T-cell (primary cell): ENCODE results near the gene ALDH3B1. TPM values are rescaled to one million over a fixed set of nuclear protein-coding genes. Genes with fewer than 3 reads are reported as not detected.

Source experiments
- ATAC-seq, 4 experiments: fragments of 200-7000 bp in 3 of 4; fragments of 150-1000 bp in 1 of 4; cut with Tn5 transposase; replicated peaks in 1 of 4; 1 replicate in 3 of 4; 2 replicates in 1 of 4; pipeline ENCODE4 v1.10.0; 2021; ENCODE audit warnings: moderate library complexity in 3 of 4, mild to moderate bottlenecking in 2 of 4, moderate number of reproducible peaks in 1 of 4
- CTCF ChIA-PET, 2 donors: fragments of 300-600 bp; sonication (Branson Sonifier 250); formaldehyde crosslinking; loops; one replicate each; lab custom pipeline; 2022; ENCODE audit warnings: antibody characterized with exemption in 2 of 2; lab: Charles Lee
- POLR2A ChIA-PET, 2 donors: fragments of 300-600 bp; sonication (Branson Sonifier 250); formaldehyde crosslinking; loops; one replicate each; lab custom pipeline; 2022; ENCODE audit warnings: antibody characterized with exemption in 2 of 2; lab: Charles Lee
- DNase-seq, 35 experiments: peaks; one replicate each; pipeline versions ENCODE4 v3.0.0 to v3.0.0-alpha.2; 2013 to 2023
- H3K27ac ChIP-seq: one replicate; pipeline ENCODE4 v1.5.1; 2013; ENCODE audit warnings: low read length
- H3K27me3 ChIP-seq, 2 experiments: replicated peaks in 1 of 2; 1 replicate in 1 of 2; 2 replicates in 1 of 2; pipeline versions ENCODE4 v1.6.1 to v1.7.0; 2013; ENCODE audit warnings: low read length in 1 of 2, mixed read lengths in 1 of 2; ENCODE audit not compliant: control insufficient read depth in 2 of 2, insufficient read depth in 2 of 2; ENCODE audit errors: extremely low read depth in 1 of 2
- H3K36me3 ChIP-seq, 2 donors: 1 replicate in 1 of 2; 2 replicates in 1 of 2; pipeline versions ENCODE4 v1.6.1 to v1.7.0; 2013; ENCODE audit warnings: low read length in 1 of 2; ENCODE audit not compliant: control insufficient read depth in 2 of 2, insufficient read depth in 1 of 2; ENCODE audit errors: extremely low read depth in 1 of 2
- H3K4me1 ChIP-seq, 2 experiments: 1 replicate in 1 of 2; 2 replicates in 1 of 2; pipeline versions ENCODE4 v1.6.1 to v1.7.0; 2013; ENCODE audit warnings: low read length in 2 of 2, mixed read lengths in 1 of 2; ENCODE audit not compliant: insufficient read depth in 2 of 2, control insufficient read depth in 1 of 2; ENCODE audit errors: extremely low read depth in 1 of 2
- H3K4me3 ChIP-seq, 2 donors: 1 replicate in 1 of 2; 2 replicates in 1 of 2; pipeline versions ENCODE4 v1.5.1 to v1.7.0; 2013; ENCODE audit warnings: mild to moderate bottlenecking in 2 of 2, low read length in 1 of 2, moderate library complexity in 1 of 2; ENCODE audit not compliant: control insufficient read depth in 1 of 2; ENCODE audit errors: extremely low read depth in 1 of 2
- H3K9me3 ChIP-seq: 2 replicates; pipeline ENCODE4 v1.7.0; 2013
- H3K27ac Mint-ChIP-seq, 2 donors: one replicate each; pipeline ENCODE4 v1.8.0; 2020 to 2021; ENCODE audit warnings: mild to moderate bottlenecking in 2 of 2, mixed read lengths in 2 of 2
- H3K27me3 Mint-ChIP-seq, 2 donors: one replicate each; pipeline ENCODE4 v1.8.0; 2021 to 2022; ENCODE audit warnings: mixed read lengths in 2 of 2
- H3K36me3 Mint-ChIP-seq: one replicate; pipeline ENCODE4 v1.8.0; 2021; ENCODE audit warnings: mixed read lengths
- H3K4me1 Mint-ChIP-seq, 3 donors: one replicate each; pipeline ENCODE4 v1.8.0; 2020 to 2022; ENCODE audit warnings: mixed read lengths in 3 of 3, mild to moderate bottlenecking in 1 of 3
- H3K4me3 Mint-ChIP-seq, 3 donors: one replicate each; pipeline ENCODE4 v1.8.0; 2020 to 2022; ENCODE audit warnings: mild to moderate bottlenecking in 3 of 3, mixed read lengths in 3 of 3, moderate library complexity in 3 of 3
- H3K9me3 Mint-ChIP-seq, 3 donors: one replicate each; pipeline ENCODE4 v1.8.0; 2020 to 2022; ENCODE audit warnings: mixed read lengths in 3 of 3
- WGBS: methylation state at CpG from one replicate; pipeline ENCODE4 v1.1.5; 2013; ENCODE audit warnings: missing lambda C conversion rate; ENCODE audit not compliant: insufficient coverage; 5-methylcytosine and 5-hydroxymethylcytosine counted together
- total RNA-seq, 35 experiments: library from RNA in 6 of 35; stranded (reverse) in 6 of 35; fragments of 120-200 nt in 1 of 35; gene quantifications; one replicate each; pipeline versions ENCODE4 v1.2.1 to v1.2.4 and lab custom pipeline; 2013 to 2026

ALDH3B1 gene
- total RNA-seq, 5 donors from 2014 or later (not counting 1 experiment from before 2014, with no cell fraction given): 0.20 to 0.53 (median 0.25) TPM

GRCh38 chr11:68048681-68049508 is 38.8 kb downstream of the ALDH3B1 start:
- Histone ChIP-seq H3K27ac (no peak overlapping the region), H3K9me3 (no peaks in the 10 kb centered on the region), H3K27me3 (no peaks in the 10 kb centered on the region), H3K36me3 (peaks cover 34 to 76% of the 10 kb centered on the region in 2 donors), H3K4me3 (no peak overlapping the region), H3K4me1 (no peaks in the 10 kb centered on the region)
- ChIA-PET POLR2A (no interaction called here), CTCF (no interaction called here)
- Mint-ChIP-seq H3K4me3 (no peak overlapping the region), H3K36me3 (peaks cover 16% of the 10 kb centered on the region), H3K27me3 (no peaks in the 10 kb centered on the region), H3K4me1 (no peaks in the 10 kb centered on the region), H3K9me3 (no peaks in the 10 kb centered on the region), H3K27ac (no peak overlapping the region)
- 95% methylated on average over 34 of the region's 35 CpGs for WGBS
- DNase-seq (no peak), ATAC-seq (no peak)

- DNase-seq (no peak), ATAC-seq (no peak)
- Histone ChIP-seq H3K4me3 (no peak overlapping the region), H3K27ac (no peak overlapping the region), H3K9me3 (no peaks in the 10 kb centered on the region), H3K4me1 (no peaks in the 10 kb centered on the region), H3K27me3 (no peaks in the 10 kb centered on the region), H3K36me3 (peaks cover 34 to 67% of the 10 kb centered on the region in 2 donors)
- Mint-ChIP-seq H3K4me1 (no peaks in the 10 kb centered on the region), H3K9me3 (no peaks in the 10 kb centered on the region), H3K4me3 (no peak overlapping the region), H3K27ac (no peak overlapping the region), H3K27me3 (no peaks in the 10 kb centered on the region), H3K36me3 (peaks cover 16% of the 10 kb centered on the region)
- WGBS: 96% methylated on average over 34 of the region's 40 CpGs
- ChIA-PET POLR2A (no interaction called here), CTCF (no interaction called here)
Measured at GRCh38 chr11:68049509-68050370, 39.6 kb downstream of the ALDH3B1 start.

- Mint-ChIP-seq H3K27me3 (no peaks in the 10 kb centered on the region), H3K4me3 (no peak overlapping the region), H3K27ac (no peak overlapping the region), H3K4me1 (no peaks in the 10 kb centered on the region), H3K9me3 (no peaks in the 10 kb centered on the region), H3K36me3 (peaks cover 16% of the 10 kb centered on the region)
- H3K4me1 ChIP-seq: no peaks in the 10 kb centered on the region
- 97% methylated on average over 17 of the region's 18 CpGs for WGBS
- peaks cover 34 to 61% of the 10 kb centered on the region in 2 donors for H3K36me3 ChIP-seq
- DNase-seq (no peak), ATAC-seq (no peak)
- ChIA-PET CTCF (no interaction called here), POLR2A (no interaction called here)
- H3K9me3 ChIP-seq: no peaks in the 10 kb centered on the region
- H3K27me3 ChIP-seq: no peaks in the 10 kb centered on the region
- H3K4me3 ChIP-seq: no peak overlapping the region
- H3K27ac ChIP-seq: no peak overlapping the region
Measured at GRCh38 chr11:68050371-68050841, 40.3 kb downstream of the ALDH3B1 start.

GRCh38 chr11:68051191-68052136 is 41.3 kb downstream of the ALDH3B1 start:
- peaks cover 32 to 52% of the 10 kb centered on the region in 2 donors for H3K36me3 ChIP-seq
- H3K4me3 Mint-ChIP-seq: no peak overlapping the region
- peak overlapping the region in 1 of 2 donors; percentile 19 for H3K27ac Mint-ChIP-seq
- no peaks in the 10 kb centered on the region for H3K27me3 Mint-ChIP-seq
- ChIA-PET CTCF (interaction anchor here in 1 of 2 donors (0.7 kb wide), 1 partner anchor 317 kb away, joined by 4 read pairs; no protein-coding TSS in a partner anchor), POLR2A (no interaction called here)
- ATAC-seq: peak in 1 of 4 experiments; percentile 11
- no peaks in the 10 kb centered on the region for H3K9me3 ChIP-seq
- H3K4me1 Mint-ChIP-seq: no peaks in the 10 kb centered on the region
- H3K36me3 Mint-ChIP-seq: peaks cover 16% of the 10 kb centered on the region
- no peak overlapping the region for H3K27ac ChIP-seq
- H3K4me3 ChIP-seq: no peak overlapping the region
- 96% methylated on average over 14 of the region's 14 CpGs for WGBS
- H3K4me1 ChIP-seq: no peaks in the 10 kb centered on the region
- H3K9me3 Mint-ChIP-seq: no peaks in the 10 kb centered on the region
- no peak for DNase-seq
- H3K27me3 ChIP-seq: no peaks in the 10 kb centered on the region

- WGBS: 94% methylated on average over 14 of the region's 15 CpGs
- H3K9me3 Mint-ChIP-seq: no peaks in the 10 kb centered on the region
- no peak overlapping the region for H3K4me3 Mint-ChIP-seq
- H3K9me3 ChIP-seq: no peaks in the 10 kb centered on the region
- H3K4me3 ChIP-seq: no peak overlapping the region
- H3K36me3 ChIP-seq: peaks cover 32 to 47% of the 10 kb centered on the region in 2 donors
- H3K27me3 ChIP-seq: no peaks in the 10 kb centered on the region
- no peak for DNase-seq
- ChIA-PET CTCF (interaction anchor here (0.6 to 0.7 kb wide), 2 partner anchors 17 to 316 kb away, joined by 4 to 6 read pairs; no protein-coding TSS in a partner anchor), POLR2A (interaction anchor here in 1 of 2 donors (0.6 kb wide), 1 partner anchor 88 kb away, joined by 4 read pairs; no protein-coding TSS in a partner anchor)
- H3K4me1 Mint-ChIP-seq: no peaks in the 10 kb centered on the region
- H3K27ac Mint-ChIP-seq: peak overlapping the region in 1 of 2 donors; percentile 16
- H3K4me1 ChIP-seq: no peaks in the 10 kb centered on the region
- H3K27ac ChIP-seq: no peak overlapping the region
- no peaks in the 10 kb centered on the region for H3K27me3 Mint-ChIP-seq
- peaks cover 16% of the 10 kb centered on the region for H3K36me3 Mint-ChIP-seq
- no peak for ATAC-seq
Measured at GRCh38 chr11:68052137-68052873, 42.2 kb downstream of the ALDH3B1 start.
